Cardiac muscle cell (in vitro differentiated cells and primary cell): ENCODE measurements around the gene ZNF764. TPM values are rescaled to one million over a fixed set of nuclear protein-coding genes. Genes with fewer than 3 reads are reported as not detected.

Source experiments
- DNase-seq, 2 donors: peaks; one replicate each; pipeline versions ENCODE4 v3.0.0 to v3.0.0-alpha.2; 2010 to 2017; ENCODE audit warnings: low read depth in 1 of 2, low spot score in 1 of 2
- H3K27ac ChIP-seq: fragments of 200-600 bp; sonication (generic); 2 replicates; pipeline ENCODE4 v1.5.1; 2016
- H3K27me3 ChIP-seq: fragments of 200-600 bp; sonication (generic); 2 replicates; pipeline ENCODE4 v1.6.0; 2016; ENCODE audit warnings: control low read depth
- H3K36me3 ChIP-seq: fragments of 200-600 bp; sonication (generic); 2 replicates; pipeline ENCODE4 v1.5.1; 2016; ENCODE audit warnings: control low read depth
- H3K4me1 ChIP-seq: fragments of 200-600 bp; sonication (generic); 2 replicates; pipeline ENCODE4 v1.8.1; 2017; ENCODE audit warnings: low read depth, mild to moderate bottlenecking, mixed run types
- H3K4me3 ChIP-seq: fragments of 200-600 bp; sonication (generic); 2 replicates; pipeline ENCODE4 v1.5.1; 2016; ENCODE audit warnings: mild to moderate bottlenecking
- H3K9me3 ChIP-seq: fragments of 200-600 bp; sonication (generic); 2 replicates; pipeline ENCODE4 v1.5.1; 2017; ENCODE audit warnings: low read depth, mild to moderate bottlenecking, control low read depth
- polyA plus RNA-seq: library from polyadenylated mRNA; unstranded; fragments of >200 nt; fragmentation: Nextera tagmentation; extraction: Ambion mirVana; gene quantifications from 2 replicates; pipeline ENCODE4 v1.2.1, GENCODE V29; 2016
- total RNA-seq: library from RNA; depleted of rRNA; stranded (reverse); fragments of >200 nt; gene quantifications from 2 replicates; pipeline ENCODE4 v1.2.3, GENCODE V29; 2016
- TF ChIP-seq, protein P1 (sequence below): IDR thresholded peaks from 2 replicates; pipeline ENCODE4 v1.5.1; 2012; ENCODE audit warnings: low read depth, mild to moderate bottlenecking, low read length

Gene ZNF764
- total and polyA plus RNA-seq, 2 experiments from 2014 or later: 12.0 to 34.7 TPM

DNA sequence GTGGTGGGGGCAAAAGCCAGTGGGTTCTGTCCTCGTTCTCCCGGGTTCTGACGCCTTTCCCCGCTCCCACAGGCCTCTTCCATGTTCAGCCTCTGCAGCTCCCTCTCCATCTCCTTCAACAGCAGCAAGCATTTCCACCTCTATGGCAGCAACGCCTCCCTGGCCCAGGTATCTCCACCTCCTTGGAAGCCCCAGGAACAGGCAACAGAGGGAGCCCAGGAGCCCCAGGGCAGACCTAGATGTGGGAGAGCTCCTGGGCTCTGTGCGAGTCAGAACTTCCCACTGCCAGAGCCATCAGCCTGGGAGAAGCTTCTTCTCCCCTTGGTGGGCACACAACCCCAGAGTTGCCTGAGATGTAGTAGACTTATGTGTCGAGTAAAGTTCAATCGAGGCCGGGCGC lies 39.6 kb downstream of the ZNF764 start:
- H3K36me3 ChIP-seq: no peaks in the 10 kb centered on the region
- DNase-seq: no peak
- TF ChIP-seq, protein P1, sequence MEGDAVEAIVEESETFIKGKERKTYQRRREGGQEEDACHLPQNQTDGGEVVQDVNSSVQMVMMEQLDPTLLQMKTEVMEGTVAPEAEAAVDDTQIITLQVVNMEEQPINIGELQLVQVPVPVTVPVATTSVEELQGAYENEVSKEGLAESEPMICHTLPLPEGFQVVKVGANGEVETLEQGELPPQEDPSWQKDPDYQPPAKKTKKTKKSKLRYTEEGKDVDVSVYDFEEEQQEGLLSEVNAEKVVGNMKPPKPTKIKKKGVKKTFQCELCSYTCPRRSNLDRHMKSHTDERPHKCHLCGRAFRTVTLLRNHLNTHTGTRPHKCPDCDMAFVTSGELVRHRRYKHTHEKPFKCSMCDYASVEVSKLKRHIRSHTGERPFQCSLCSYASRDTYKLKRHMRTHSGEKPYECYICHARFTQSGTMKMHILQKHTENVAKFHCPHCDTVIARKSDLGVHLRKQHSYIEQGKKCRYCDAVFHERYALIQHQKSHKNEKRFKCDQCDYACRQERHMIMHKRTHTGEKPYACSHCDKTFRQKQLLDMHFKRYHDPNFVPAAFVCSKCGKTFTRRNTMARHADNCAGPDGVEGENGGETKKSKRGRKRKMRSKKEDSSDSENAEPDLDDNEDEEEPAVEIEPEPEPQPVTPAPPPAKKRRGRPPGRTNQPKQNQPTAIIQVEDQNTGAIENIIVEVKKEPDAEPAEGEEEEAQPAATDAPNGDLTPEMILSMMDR: no peak
- no peak overlapping the region for H3K4me3 ChIP-seq
- no peaks in the 10 kb centered on the region for H3K27me3 ChIP-seq
- H3K4me1 ChIP-seq: no peaks in the 10 kb centered on the region
- no peaks in the 10 kb centered on the region for H3K9me3 ChIP-seq
- no peak overlapping the region for H3K27ac ChIP-seq

DNA sequence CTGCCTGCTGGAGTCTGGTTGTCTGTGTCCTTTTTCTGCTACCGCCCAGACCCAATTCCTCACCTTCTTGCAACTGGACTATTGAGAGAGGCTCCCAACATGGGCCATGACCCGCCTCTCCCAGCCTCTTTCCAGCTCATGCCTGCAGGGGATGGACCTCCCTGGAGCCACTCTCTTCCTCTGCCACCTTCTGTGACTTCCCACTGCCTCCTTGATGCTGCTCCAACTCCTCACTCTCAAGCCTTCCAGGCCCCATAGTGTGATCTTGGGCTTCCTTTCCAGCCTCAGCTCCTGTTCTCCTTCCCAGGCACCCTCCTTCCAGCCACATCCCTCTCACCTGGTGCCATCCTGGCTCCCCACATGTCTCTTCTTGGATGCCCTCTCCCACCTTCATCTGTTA lies 42.9 kb downstream of the ZNF764 start:
- Histone ChIP-seq H3K4me1 (no peaks in the 10 kb centered on the region), H3K36me3 (no peaks in the 10 kb centered on the region), H3K4me3 (no peak overlapping the region), H3K27me3 (no peaks in the 10 kb centered on the region), H3K27ac (no peak overlapping the region), H3K9me3 (no peaks in the 10 kb centered on the region)
- DNase-seq: no peak
- TF ChIP-seq, protein P1: no peak

DNA sequence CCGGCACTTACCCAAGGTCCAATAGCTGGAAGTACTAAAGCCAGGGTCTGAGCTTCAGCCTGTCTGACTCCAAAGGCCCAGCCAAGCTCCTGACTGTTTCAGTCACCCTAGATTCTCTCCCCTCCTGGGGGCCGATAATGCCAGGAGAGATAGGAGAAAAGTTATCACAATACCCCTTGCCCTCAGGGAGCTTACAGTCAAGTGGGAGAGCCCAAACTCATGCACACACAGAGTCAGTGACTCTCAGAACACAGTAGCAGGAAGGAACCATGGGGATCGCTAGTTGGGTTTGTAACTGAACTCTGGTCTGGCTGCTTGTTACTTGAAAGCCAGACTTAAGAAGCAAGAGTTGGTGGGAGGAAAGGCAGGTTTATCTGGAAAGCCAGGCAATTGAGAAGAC lies 46.7 kb downstream of the ZNF764 start:
- no peaks in the 10 kb centered on the region for H3K36me3 ChIP-seq
- no peaks in the 10 kb centered on the region for H3K4me1 ChIP-seq
- TF ChIP-seq, protein P1: no peak
- no peaks in the 10 kb centered on the region for H3K27me3 ChIP-seq
- DNase-seq: no peak
- no peak overlapping the region for H3K4me3 ChIP-seq
- H3K9me3 ChIP-seq: no peaks in the 10 kb centered on the region
- H3K27ac ChIP-seq: no peak overlapping the region

DNA sequence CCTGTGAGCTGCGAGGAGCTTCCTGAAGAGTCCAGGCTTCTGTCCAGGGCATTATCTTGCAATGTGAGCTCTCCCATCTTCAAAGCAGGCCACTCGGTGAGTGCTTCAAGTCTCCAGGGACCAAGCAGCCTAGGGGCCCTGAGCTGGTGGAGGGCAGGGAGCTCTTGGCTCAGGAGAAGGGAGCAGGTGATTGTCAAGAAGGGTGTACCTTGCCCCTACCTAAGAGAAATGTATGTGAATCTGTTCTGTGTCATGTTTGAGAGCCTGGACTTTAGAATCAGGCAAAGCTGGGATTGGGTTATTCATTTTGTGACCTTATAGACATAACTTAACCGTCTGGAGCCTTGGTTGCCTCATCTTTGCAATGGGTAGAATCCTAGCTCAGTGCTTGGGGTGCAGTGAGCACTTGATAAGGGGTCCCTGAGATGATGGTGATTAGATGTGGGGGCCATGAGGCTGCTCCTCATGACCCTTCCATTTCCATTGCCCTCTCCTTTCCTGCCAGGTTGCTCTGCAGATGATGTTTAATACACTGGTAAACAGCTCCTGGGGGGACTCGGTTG lies 47.7 kb downstream of the ZNF764 start:
- DNase-seq: no peak
- TF ChIP-seq, protein P1: no peak
- Histone ChIP-seq H3K4me3 (no peak overlapping the region), H3K27me3 (no peaks in the 10 kb centered on the region), H3K27ac (no peak overlapping the region), H3K36me3 (no peaks in the 10 kb centered on the region), H3K9me3 (no peaks in the 10 kb centered on the region), H3K4me1 (no peaks in the 10 kb centered on the region)

DNA sequence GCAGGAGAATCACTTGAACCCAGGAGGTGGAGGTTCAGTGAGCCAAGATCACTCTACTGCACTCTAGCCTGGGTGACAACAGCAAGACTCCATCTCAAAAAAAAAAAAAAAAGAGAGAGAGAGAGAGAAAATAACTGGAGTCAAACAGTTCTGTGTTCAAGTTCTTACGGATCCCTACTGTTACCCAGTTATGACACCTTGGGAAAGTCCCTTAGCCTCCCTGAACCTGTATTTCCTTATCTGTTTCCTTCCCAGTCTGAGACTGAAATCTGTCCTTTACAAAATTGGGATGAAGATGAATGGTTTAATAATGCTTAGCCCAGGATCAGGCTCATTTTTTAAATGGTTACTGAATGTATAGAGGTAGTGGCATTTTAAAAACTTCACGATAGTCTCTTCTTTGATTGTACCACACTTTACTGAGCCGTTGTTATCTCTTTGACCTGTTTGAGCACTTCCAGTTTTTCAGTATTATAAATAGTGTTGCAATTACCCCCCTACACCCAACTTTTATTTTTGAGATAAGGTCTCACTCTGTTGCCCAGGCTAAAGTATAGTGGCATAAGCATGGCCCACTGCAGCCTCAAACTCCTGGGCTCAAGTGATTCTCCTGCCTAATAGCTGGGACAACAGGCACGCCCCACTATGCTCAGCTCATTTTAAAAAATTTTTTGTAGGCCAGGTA lies 49.0 kb downstream of the ZNF764 start:
- no peaks in the 10 kb centered on the region for H3K9me3 ChIP-seq
- H3K27me3 ChIP-seq: no peaks in the 10 kb centered on the region
- no peak overlapping the region for H3K4me3 ChIP-seq
- no peak for DNase-seq
- no peaks in the 10 kb centered on the region for H3K36me3 ChIP-seq
- H3K4me1 ChIP-seq: no peaks in the 10 kb centered on the region
- H3K27ac ChIP-seq: no peak overlapping the region
- TF ChIP-seq, protein P1: no peak

Other genes starting within 250 kb of the ZNF764 start
- 56.7 and 63.1 TPM in 2 replicates for gene CD2BP2, start 203.1 kb downstream of the ZNF764 start, total RNA-seq
- gene CD2BP2, start 203.1 kb downstream of the ZNF764 start, polyA plus RNA-seq: 47.2 TPM in 2 replicates
- gene TBC1D10B, start 187.9 kb downstream of the ZNF764 start, total RNA-seq: 50.7 and 58.4 TPM in 2 replicates
- 39.9 and 51.3 TPM in 2 replicates for gene TBC1D10B, start 187.9 kb downstream of the ZNF764 start, polyA plus RNA-seq
- 1.5 TPM in 1 of 2 replicates, not detected in the other for gene MYL11, start 183.6 kb downstream of the ZNF764 start, total RNA-seq
- 0.69 and 5.5 TPM in 2 replicates for gene MYL11, start 183.6 kb downstream of the ZNF764 start, polyA plus RNA-seq
- gene SEPTIN1, start 175.8 kb downstream of the ZNF764 start, total RNA-seq: 0.92 and 0.95 TPM in 2 replicates
- gene SEPTIN1, start 175.8 kb downstream of the ZNF764 start, polyA plus RNA-seq: 8.7 and 11.9 TPM in 2 replicates
- 29.5 and 32.3 TPM in 2 replicates for gene ZNF48, start 163.0 kb downstream of the ZNF764 start, total RNA-seq
- 12.5 and 20.8 TPM in 2 replicates for gene ZNF48, start 163.0 kb downstream of the ZNF764 start, polyA plus RNA-seq
- 29.1 and 31.5 TPM in 2 replicates for gene ZNF771, start 150.8 kb downstream of the ZNF764 start, total RNA-seq
- gene ZNF771, start 150.8 kb downstream of the ZNF764 start, polyA plus RNA-seq: 26.5 and 36.1 TPM in 2 replicates
- gene DCTPP1, start 128.3 kb downstream of the ZNF764 start, total RNA-seq: 43.0 and 46.3 TPM in 2 replicates
- 77.0 and 85.2 TPM in 2 replicates for gene DCTPP1, start 128.3 kb downstream of the ZNF764 start, polyA plus RNA-seq
- 14.0 and 19.6 TPM in 2 replicates for gene SEPHS2, start 112.5 kb downstream of the ZNF764 start, total RNA-seq
- 51.9 and 55.3 TPM in 2 replicates for gene SEPHS2, start 112.5 kb downstream of the ZNF764 start, polyA plus RNA-seq
- gene ITGAL, start 85.6 kb downstream of the ZNF764 start, total RNA-seq: not detected in 2 replicates
- gene ITGAL, start 85.6 kb downstream of the ZNF764 start, polyA plus RNA-seq: 0.46 TPM in 1 of 2 replicates, not detected in the other
- 73.1 and 79.1 TPM in 2 replicates for gene ZNF768, start 31.8 kb downstream of the ZNF764 start, total RNA-seq
- 19.4 and 31.0 TPM in 2 replicates for gene ZNF768, start 31.8 kb downstream of the ZNF764 start, polyA plus RNA-seq
- 16.2 and 17.7 TPM in 2 replicates for gene ZNF747, start 23.5 kb downstream of the ZNF764 start, total RNA-seq
- gene ZNF747, start 23.5 kb downstream of the ZNF764 start, polyA plus RNA-seq: 12.7 and 17.5 TPM in 2 replicates
- gene ZNF688, start 13.3 kb upstream of the ZNF764 start, total RNA-seq: 18.3 and 22.0 TPM in 2 replicates
- 12.4 and 25.0 TPM in 2 replicates for gene ZNF688, start 13.3 kb upstream of the ZNF764 start, polyA plus RNA-seq
- gene ZNF785, start 27.3 kb upstream of the ZNF764 start, total RNA-seq: 19.3 and 25.5 TPM in 2 replicates
- 12.0 and 12.9 TPM in 2 replicates for gene ZNF785, start 27.3 kb upstream of the ZNF764 start, polyA plus RNA-seq
- 19.4 and 19.5 TPM in 2 replicates for gene ZNF689, start 52.0 kb upstream of the ZNF764 start, total RNA-seq
- gene ZNF689, start 52.0 kb upstream of the ZNF764 start, polyA plus RNA-seq: 11.3 and 17.9 TPM in 2 replicates
- gene PRR14, start 92.6 kb upstream of the ZNF764 start, total RNA-seq: 30.8 and 33.7 TPM in 2 replicates
- gene PRR14, start 92.6 kb upstream of the ZNF764 start, polyA plus RNA-seq: 25.0 and 28.5 TPM in 2 replicates
- gene FBRS, start 100.1 kb upstream of the ZNF764 start, total RNA-seq: 47.0 and 55.4 TPM in 2 replicates
- gene FBRS, start 100.1 kb upstream of the ZNF764 start, polyA plus RNA-seq: 21.2 and 25.8 TPM in 2 replicates
- gene SRCAP, start 140.8 kb upstream of the ZNF764 start, total RNA-seq: 14.8 and 20.9 TPM in 2 replicates
- 38.0 and 42.9 TPM in 2 replicates for gene SRCAP, start 140.8 kb upstream of the ZNF764 start, polyA plus RNA-seq
- gene PHKG2, start 190.1 kb upstream of the ZNF764 start, total RNA-seq: 29.7 and 35.1 TPM in 2 replicates
- 52.1 and 57.0 TPM in 2 replicates for gene PHKG2, start 190.1 kb upstream of the ZNF764 start, polyA plus RNA-seq
- 7.1 and 9.1 TPM in 2 replicates for gene CFAP119, start 203.7 kb upstream of the ZNF764 start, total RNA-seq
- 7.4 and 16.4 TPM in 2 replicates for gene CFAP119, start 203.7 kb upstream of the ZNF764 start, polyA plus RNA-seq
- gene RNF40, start 203.9 kb upstream of the ZNF764 start, total RNA-seq: 91.8 and 104 TPM in 2 replicates
- gene RNF40, start 203.9 kb upstream of the ZNF764 start, polyA plus RNA-seq: 64.5 and 76.3 TPM in 2 replicates
- gene ZNF629, start 228.8 kb upstream of the ZNF764 start, total RNA-seq: 41.7 and 50.9 TPM in 2 replicates
- 20.1 and 22.2 TPM in 2 replicates for gene ZNF629, start 228.8 kb upstream of the ZNF764 start, polyA plus RNA-seq